Naive thymus-derived CD4-positive, alpha-beta T cell (primary cell): ENCODE results near the gene SLC29A4. TPM values are rescaled to one million over a fixed set of nuclear protein-coding genes. Genes with fewer than 3 reads are reported as not detected.
A peak's percentile ranks its signal among the peaks of the same experiment; 100 is the strongest.

ENCODE experiments used
- ATAC-seq: fragments of 150-1000 bp; cut with Tn5 transposase; 2 replicates; pipeline ENCODE4 v1.10.0; 2021; ENCODE audit warnings: mild to moderate bottlenecking, moderate library complexity
- CTCF ChIA-PET: fragments of 350-600 bp; sonication (Branson Sonifier 250); formaldehyde crosslinking; loops from one replicate; lab custom pipeline; 2021; ENCODE audit warnings: antibody characterized with exemption; lab: Charles Lee
- POLR2A ChIA-PET: fragments of 350-600 bp; sonication (Branson Sonifier 250); formaldehyde crosslinking; loops from one replicate; lab custom pipeline; 2021; ENCODE audit warnings: antibody characterized with exemption, inconsistent platforms; lab: Charles Lee
- DNase-seq, 9 donors: peaks; one replicate each; pipeline versions ENCODE4 v3.0.0 to v3.0.0-alpha.2; 2020 to 2022; ENCODE audit warnings: mixed read lengths in 1 of 9
- H3K27ac ChIP-seq: one replicate; pipeline ENCODE4 v1.7.0; 2013; ENCODE audit warnings: mild to moderate bottlenecking, low read depth, low read length, moderate library complexity
- H3K27me3 ChIP-seq, 2 donors: one replicate each; pipeline ENCODE4 v1.7.0; 2013; ENCODE audit warnings: low read length in 2 of 2, mild to moderate bottlenecking in 2 of 2, moderate library complexity in 2 of 2; ENCODE audit not compliant: control insufficient read depth in 2 of 2, insufficient read depth in 2 of 2
- H3K36me3 ChIP-seq, 3 experiments: 1 replicate in 2 of 3; 2 replicates in 1 of 3; pipeline ENCODE4 v1.7.0; 2013; ENCODE audit warnings: low read length in 3 of 3, mild to moderate bottlenecking in 3 of 3, moderate library complexity in 1 of 3; ENCODE audit not compliant: insufficient read depth in 3 of 3, control insufficient read depth in 2 of 3
- H3K4me1 ChIP-seq, 2 donors: one replicate each; pipeline ENCODE4 v1.7.0; 2013; ENCODE audit warnings: low read length in 2 of 2, mild to moderate bottlenecking in 2 of 2, moderate library complexity in 1 of 2; ENCODE audit not compliant: control insufficient read depth in 2 of 2, insufficient read depth in 2 of 2
- H3K4me3 ChIP-seq: 2 replicates; pipeline ENCODE4 v1.7.0; 2013; ENCODE audit warnings: mild to moderate bottlenecking, low read length
- H3K9me3 ChIP-seq, 3 experiments: 1 replicate in 2 of 3; 2 replicates in 1 of 3; pipeline ENCODE4 v1.7.0; 2013; ENCODE audit warnings: low read length in 3 of 3; ENCODE audit not compliant: control insufficient read depth in 2 of 3
- H3K27ac Mint-ChIP-seq, 9 donors: one replicate each; pipeline ENCODE4 v1.8.0; 2020 to 2022; ENCODE audit warnings: mixed read lengths in 9 of 9, mild to moderate bottlenecking in 8 of 9, moderate library complexity in 5 of 9, inconsistent platforms in 2 of 9
- H3K27me3 Mint-ChIP-seq, 5 donors: one replicate each; pipeline ENCODE4 v1.8.0; 2021 to 2022; ENCODE audit warnings: mixed read lengths in 5 of 5, mild to moderate bottlenecking in 1 of 5
- H3K36me3 Mint-ChIP-seq, 5 donors: one replicate each; pipeline ENCODE4 v1.8.0; 2020 to 2022; ENCODE audit warnings: mixed read lengths in 5 of 5, mild to moderate bottlenecking in 3 of 5, inconsistent platforms in 1 of 5
- H3K4me1 Mint-ChIP-seq, 7 donors: one replicate each; pipeline ENCODE4 v1.8.0; 2020 to 2022; ENCODE audit warnings: mixed read lengths in 7 of 7, mild to moderate bottlenecking in 3 of 7, inconsistent platforms in 1 of 7
- H3K4me3 Mint-ChIP-seq, 10 donors: one replicate each; pipeline ENCODE4 v1.8.0; 2020 to 2022; ENCODE audit warnings: mild to moderate bottlenecking in 10 of 10, mixed read lengths in 10 of 10, moderate library complexity in 6 of 10, inconsistent platforms in 2 of 10
- H3K9me3 Mint-ChIP-seq, 11 donors: one replicate each; pipeline ENCODE4 v1.8.0; 2020 to 2022; ENCODE audit warnings: mixed read lengths in 11 of 11, mild to moderate bottlenecking in 4 of 11, inconsistent platforms in 1 of 11, moderate library complexity in 1 of 11
- intact Hi-C, 2 donors: fragments of 100-400 bp; cut with micrococcal nuclease; formaldehyde crosslinking; loops; one replicate each; pipeline ENCODE4 v1.15.1; 2023
- polyA plus RNA-seq, 2 donors: library from polyadenylated mRNA; unstranded; fragments of 300-500 nt; fragmentation: Illumina TruSeq; gene quantifications; one replicate each; pipeline ENCODE4 v1.2.3, GENCODE V29; 2021
- total RNA-seq, 6 experiments: library from RNA in 5 of 6; stranded (reverse) in 5 of 6; gene quantifications; 1 replicate in 5 of 6; 2 replicates in 1 of 6; pipeline ENCODE4 v1.2.3 and lab custom pipeline; 2021 to 2026

Gene SLC29A4
- total and polyA plus RNA-seq, 7 experiments from 2014 or later = 0.11 to 1.3 (median 0.35) TPM; not detected in 1

DNA sequence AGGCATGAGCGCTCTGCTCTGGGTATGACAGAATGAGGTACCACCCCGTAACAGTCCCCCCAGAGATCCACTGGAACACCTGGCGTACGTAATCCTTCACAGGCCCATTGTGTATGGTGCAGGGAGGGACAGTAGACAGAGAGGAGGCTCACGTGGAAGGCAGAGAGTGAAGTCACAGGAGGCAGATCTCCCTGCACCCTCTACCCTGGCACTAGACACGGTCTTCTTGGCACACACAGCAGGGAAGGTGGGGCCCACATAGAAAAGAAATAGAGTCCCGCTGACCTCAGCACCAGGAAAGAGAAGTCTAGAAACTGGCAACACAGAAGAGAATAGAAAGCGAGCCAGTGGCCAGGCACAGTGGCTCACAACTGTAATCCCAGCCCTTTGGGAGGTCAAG, 51.9 kb downstream of the SLC29A4 start:
- Mint-ChIP-seq H3K27ac (no peak overlapping the region), H3K36me3 (peaks cover 10 to 60% (median 50%) of the 10 kb centered on the region in 5 donors), H3K9me3 (peaks cover 0 to 36% (median 16%) of the 10 kb centered on the region in 11 donors), H3K27me3 (peaks cover 0 to 3% (median 0%) of the 10 kb centered on the region in 5 donors), H3K4me1 (peaks cover 18 to 32% (median 20%) of the 10 kb centered on the region in 7 donors), H3K4me3 (peak overlapping the region in 1 of 10 donors; percentile 46)
- Histone ChIP-seq H3K4me3 (no peak overlapping the region), H3K36me3 (peaks cover 0 to 38% (median 3%) of the 10 kb centered on the region in 3 experiments), H3K27me3 (no peaks in the 10 kb centered on the region), H3K27ac (no peak overlapping the region), H3K4me1 (peaks cover 16 to 24% of the 10 kb centered on the region in 2 donors), H3K9me3 (peaks cover 0 to 22% (median 6%) of the 10 kb centered on the region in 3 experiments)
- intact Hi-C loops = no loop called here
- CTCF ChIA-PET = no interaction called here
- POLR2A ChIA-PET = no interaction called here
- no peak for DNase-seq
- no peak for ATAC-seq

DNA sequence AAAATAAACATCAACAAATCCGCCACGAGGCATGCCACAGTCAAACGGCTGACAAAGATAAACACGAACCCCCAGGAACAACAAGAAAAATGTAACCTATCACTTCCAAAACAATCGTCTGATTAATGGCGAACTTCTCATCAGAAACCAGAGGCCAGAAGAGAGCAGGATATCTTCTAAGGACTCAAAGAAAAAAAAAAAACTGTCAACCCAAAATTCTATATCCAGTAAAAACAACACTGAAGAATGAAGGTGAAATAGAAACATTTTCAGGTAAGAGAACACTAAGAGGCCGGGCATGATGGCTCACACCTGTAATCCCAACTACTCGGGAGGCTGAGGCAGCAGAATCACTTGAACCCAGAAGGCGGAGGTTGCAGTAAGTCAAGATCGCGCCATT, 54.3 kb downstream of the SLC29A4 start:
- ChIA-PET POLR2A (no interaction called here), CTCF (interaction anchor here (0.7 kb wide), 1 partner anchor 90 kb away, joined by 3 read pairs; no protein-coding TSS in a partner anchor)
- Histone ChIP-seq H3K27me3 (no peaks in the 10 kb centered on the region), H3K27ac (no peak overlapping the region), H3K9me3 (peaks cover 0 to 22% (median 6%) of the 10 kb centered on the region in 3 experiments), H3K4me3 (no peak overlapping the region), H3K36me3 (peaks cover 0 to 46% (median 3%) of the 10 kb centered on the region in 3 experiments), H3K4me1 (peaks cover 2 to 3% of the 10 kb centered on the region in 2 donors)
- no peak overlapping the region for H3K4me3 Mint-ChIP-seq
- no peaks in the 10 kb centered on the region for H3K27me3 Mint-ChIP-seq
- intact Hi-C loops = no loop called here
- H3K36me3 Mint-ChIP-seq = peaks cover 15 to 74% (median 55%) of the 10 kb centered on the region in 5 donors
- H3K4me1 Mint-ChIP-seq = peaks cover 7 to 14% (median 10%) of the 10 kb centered on the region in 7 donors
- ATAC-seq = no peak
- no peak for DNase-seq
- H3K9me3 Mint-ChIP-seq = peaks cover 0 to 48% (median 17%) of the 10 kb centered on the region in 11 donors
- H3K27ac Mint-ChIP-seq = no peak overlapping the region

DNA sequence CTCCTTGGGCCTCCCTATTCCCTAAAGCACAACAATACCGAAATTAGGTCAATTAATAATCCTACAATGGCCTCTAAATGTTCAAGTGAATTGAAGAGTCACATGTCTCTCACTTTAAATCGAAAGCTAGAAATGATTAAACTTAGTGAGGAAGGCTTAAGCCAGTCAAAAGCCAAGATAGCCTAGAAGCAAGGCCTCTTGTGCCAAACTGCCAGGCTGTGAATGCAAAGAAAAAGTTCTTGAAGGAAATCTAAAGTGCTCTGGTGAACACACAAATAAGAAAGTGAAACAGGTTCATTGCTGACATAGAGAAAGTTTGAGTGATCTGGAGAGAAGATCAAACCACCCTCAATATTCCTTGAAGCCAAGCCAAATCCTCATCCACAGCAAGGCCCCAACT, 57.2 kb downstream of the SLC29A4 start:
- POLR2A ChIA-PET = no interaction called here
- Histone ChIP-seq H3K36me3 (peaks cover 10 to 71% (median 12%) of the 10 kb centered on the region in 3 experiments), H3K9me3 (peaks cover 0 to 41% (median 10%) of the 10 kb centered on the region in 3 experiments)

DNA sequence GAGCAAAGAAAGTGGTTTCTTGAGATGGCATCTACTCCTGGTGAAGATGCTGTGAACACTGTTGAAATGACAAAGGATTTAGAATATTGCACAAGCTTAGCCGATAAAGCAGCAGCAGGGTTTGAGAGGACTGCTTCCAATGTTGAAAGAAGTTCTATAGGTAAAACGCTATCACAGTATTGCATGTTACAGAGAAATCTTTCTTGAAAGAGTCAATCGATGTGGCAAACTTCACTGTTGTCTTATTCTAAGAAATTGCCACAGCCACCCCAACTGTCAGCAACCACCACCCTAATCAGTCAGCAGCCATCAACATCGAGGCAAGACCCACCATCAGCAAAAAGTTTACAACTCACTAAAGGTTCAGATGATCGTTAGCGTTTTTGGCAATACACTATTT, 59.9 kb downstream of the SLC29A4 start:
- peak overlapping the region in 1 of 9 donors; percentile 42 for H3K27ac Mint-ChIP-seq
- Histone ChIP-seq H3K36me3 (peaks cover 10 to 62% (median 11%) of the 10 kb centered on the region in 3 experiments), H3K27ac (no peak overlapping the region), H3K27me3 (no peaks in the 10 kb centered on the region), H3K4me3 (no peak overlapping the region), H3K9me3 (peaks cover 0 to 28% (median 4%) of the 10 kb centered on the region in 3 experiments), H3K4me1 (no peaks in the 10 kb centered on the region)
- ChIA-PET POLR2A (no interaction called here), CTCF (no interaction called here)
- intact Hi-C loops = no loop called here
- peaks cover 25 to 70% (median 50%) of the 10 kb centered on the region in 5 donors for H3K36me3 Mint-ChIP-seq
- H3K4me1 Mint-ChIP-seq = peaks cover 0 to 6% (median 4%) of the 10 kb centered on the region in 7 donors
- DNase-seq = no peak
- no peak overlapping the region for H3K4me3 Mint-ChIP-seq
- H3K27me3 Mint-ChIP-seq = no peaks in the 10 kb centered on the region
- H3K9me3 Mint-ChIP-seq = peaks cover 6 to 47% (median 20%) of the 10 kb centered on the region in 11 donors
- ATAC-seq = no peak

More for the DNA sequence above, 57.2 kb downstream of the SLC29A4 start:
- ATAC-seq (no peak), DNase-seq (no peak)
- Mint-ChIP-seq H3K4me3 (no peak overlapping the region), H3K4me1 (peaks cover 0 to 6% (median 2%) of the 10 kb centered on the region in 7 donors), H3K36me3 (peaks cover 27 to 89% (median 69%) of the 10 kb centered on the region in 5 donors), H3K9me3 (peaks cover 6 to 68% (median 32%) of the 10 kb centered on the region in 11 donors), H3K27me3 (no peaks in the 10 kb centered on the region), H3K27ac (no peak overlapping the region)
- CTCF ChIA-PET = interaction anchor here (0.8 kb wide), 1 partner anchor 16 kb away, joined by 3 read pairs; no protein-coding TSS in a partner anchor
- H3K27me3 ChIP-seq = no peaks in the 10 kb centered on the region
- H3K4me1 ChIP-seq = no peaks in the 10 kb centered on the region
- intact Hi-C loops = no loop called here
- H3K4me3 ChIP-seq = no peak overlapping the region
- H3K27ac ChIP-seq = no peak overlapping the region

DNA sequence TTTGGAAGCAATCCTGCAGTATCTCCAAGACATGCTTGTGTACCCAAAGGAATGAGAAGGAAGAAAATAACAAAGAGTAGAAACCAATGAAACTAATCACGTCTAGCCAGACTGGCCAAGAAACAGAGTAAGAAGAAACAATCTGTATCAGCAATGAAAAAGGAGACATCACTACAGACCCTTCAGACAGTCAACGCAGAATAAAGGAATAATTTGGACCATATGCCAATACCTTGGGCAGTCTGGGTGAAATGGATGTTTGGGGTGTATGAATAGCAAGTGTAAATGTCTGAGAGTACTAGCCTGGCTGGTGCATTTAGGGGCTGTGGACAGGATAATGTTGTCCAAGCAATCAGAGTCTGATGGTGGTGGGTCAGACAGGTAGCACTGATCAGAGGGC, 61.1 kb downstream of the SLC29A4 start:
- ChIA-PET CTCF (no interaction called here), POLR2A (no interaction called here)
- H3K4me1 ChIP-seq = no peaks in the 10 kb centered on the region
- H3K4me3 Mint-ChIP-seq = no peak overlapping the region
- no peak overlapping the region for H3K27ac Mint-ChIP-seq
- H3K4me3 ChIP-seq = no peak overlapping the region
- ATAC-seq (no peak), DNase-seq (no peak)
- peaks cover 6 to 41% (median 17%) of the 10 kb centered on the region in 11 donors for H3K9me3 Mint-ChIP-seq
- H3K27me3 ChIP-seq = no peaks in the 10 kb centered on the region
- peaks cover 29 to 64% (median 48%) of the 10 kb centered on the region in 5 donors for H3K36me3 Mint-ChIP-seq
- peaks cover 0 to 22% (median 4%) of the 10 kb centered on the region in 3 experiments for H3K9me3 ChIP-seq
- peaks cover 10 to 67% (median 11%) of the 10 kb centered on the region in 3 experiments for H3K36me3 ChIP-seq
- no peaks in the 10 kb centered on the region for H3K27me3 Mint-ChIP-seq
- H3K4me1 Mint-ChIP-seq = peaks cover 0 to 6% (median 4%) of the 10 kb centered on the region in 7 donors
- intact Hi-C loops = no loop called here
- H3K27ac ChIP-seq = no peak overlapping the region

DNA sequence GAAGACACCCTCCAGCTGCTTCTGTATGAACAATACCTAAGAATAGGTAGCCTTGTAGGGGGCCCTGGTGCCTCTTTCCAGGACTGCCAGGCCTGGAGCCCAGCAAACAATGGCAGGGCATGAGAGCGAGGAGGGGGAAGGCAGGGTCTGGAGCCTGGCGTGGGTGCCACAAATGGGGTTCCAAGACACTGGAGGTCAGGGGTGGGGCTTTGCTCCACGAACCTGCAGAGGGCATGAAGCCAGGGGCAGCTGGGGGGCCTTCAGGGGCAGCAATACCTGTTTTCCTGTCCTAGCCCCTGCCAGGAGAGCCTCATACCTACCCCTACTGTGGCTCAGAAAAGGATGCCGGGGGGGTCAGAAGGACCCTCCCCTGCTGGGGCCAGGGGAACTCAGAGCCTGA, 61.6 kb downstream of the SLC29A4 start:
- CTCF ChIA-PET = no interaction called here
- peaks cover 29 to 62% (median 47%) of the 10 kb centered on the region in 5 donors for H3K36me3 Mint-ChIP-seq

More for the DNA sequence above, 61.6 kb downstream of the SLC29A4 start:
- POLR2A ChIA-PET = no interaction called here
- Mint-ChIP-seq H3K9me3 (peaks cover 6 to 41% (median 17%) of the 10 kb centered on the region in 11 donors), H3K4me3 (no peak overlapping the region), H3K27me3 (no peaks in the 10 kb centered on the region), H3K27ac (no peak overlapping the region), H3K4me1 (peaks cover 0 to 6% (median 4%) of the 10 kb centered on the region in 7 donors)
- ATAC-seq (no peak), DNase-seq (no peak)
- Histone ChIP-seq H3K9me3 (peaks cover 0 to 22% (median 4%) of the 10 kb centered on the region in 3 experiments), H3K4me1 (no peaks in the 10 kb centered on the region), H3K4me3 (no peak overlapping the region), H3K27me3 (no peaks in the 10 kb centered on the region), H3K27ac (no peak overlapping the region), H3K36me3 (peaks cover 10 to 63% (median 11%) of the 10 kb centered on the region in 3 experiments)
- intact Hi-C loops = no loop called here
